ENCODE results near the gene SND1.
"Not testable (repeated sequence)": the region's sequence is repeated elsewhere in the genome, so short reads cannot be mapped to it uniquely, and the experiment has no call there.

The SND1 gene

DNA sequence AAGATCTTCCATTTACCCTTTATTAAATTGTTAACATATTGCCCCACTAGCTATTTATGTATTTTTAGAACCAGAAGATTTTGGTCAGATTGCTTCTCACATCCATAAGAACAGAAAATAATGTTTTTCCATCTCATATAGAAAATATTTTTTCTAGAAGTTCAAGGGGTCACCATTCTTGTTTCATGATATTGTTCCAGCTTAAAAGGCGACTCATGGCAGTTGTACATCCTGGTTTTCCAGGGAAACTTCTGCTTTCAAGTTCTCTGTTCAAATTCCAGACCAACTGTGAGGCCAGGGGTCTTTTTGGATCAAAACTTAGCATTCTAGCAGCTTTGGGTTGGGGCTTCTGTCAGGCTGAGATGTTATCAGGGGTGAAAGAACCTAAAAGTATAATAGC lies 294.9 kb downstream of the SND1 start:
- no peak for DNase-seq

DNA sequence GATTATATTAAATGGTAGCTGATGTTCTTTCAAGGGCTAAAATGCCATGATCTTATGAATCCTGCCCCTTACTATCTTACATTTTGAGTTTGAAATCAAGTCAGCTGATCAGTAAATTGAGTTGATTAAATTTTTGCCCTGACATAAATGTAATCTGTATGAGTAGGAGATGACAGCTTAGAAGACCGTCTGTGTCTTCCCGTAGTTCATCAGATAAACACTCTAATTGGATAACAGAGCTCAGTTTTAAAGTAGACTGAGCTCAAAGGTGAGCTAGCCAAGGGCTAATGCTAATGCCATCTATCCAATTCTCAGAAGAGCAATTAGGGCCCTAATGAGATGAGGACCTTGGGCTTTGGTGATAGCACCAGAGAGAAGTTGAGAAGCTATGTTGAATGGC lies 296.3 kb downstream of the SND1 start:
- no peak for DNase-seq

- no peak for DNase-seq
Observed at GRCh38 chr7:127948930-127949329, 296.9 kb downstream of the SND1 start.

DNA sequence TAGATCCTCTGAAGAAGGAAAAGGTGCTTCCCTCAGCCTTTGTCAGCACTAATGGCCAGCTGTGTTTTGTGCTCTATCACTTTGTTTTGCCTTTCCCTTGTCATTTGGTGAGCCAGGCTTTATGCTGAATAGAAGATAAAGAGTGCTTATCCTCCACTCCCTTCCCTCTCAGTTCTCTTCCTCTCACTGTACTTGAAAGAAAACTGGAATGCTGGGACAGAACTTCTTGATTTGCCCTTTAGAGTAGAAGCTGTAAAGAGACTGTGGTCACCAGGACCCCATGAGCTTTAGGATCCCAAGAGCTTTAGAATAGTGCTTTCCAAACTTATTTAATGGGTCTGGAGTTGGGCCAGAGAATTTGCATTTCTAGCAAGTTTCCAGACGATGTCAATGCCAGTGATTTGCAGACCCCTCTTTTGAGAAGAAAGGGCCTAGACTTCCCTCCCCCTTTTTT lies 297.8 kb downstream of the SND1 start:
- DNase-seq, result no peak

DNA sequence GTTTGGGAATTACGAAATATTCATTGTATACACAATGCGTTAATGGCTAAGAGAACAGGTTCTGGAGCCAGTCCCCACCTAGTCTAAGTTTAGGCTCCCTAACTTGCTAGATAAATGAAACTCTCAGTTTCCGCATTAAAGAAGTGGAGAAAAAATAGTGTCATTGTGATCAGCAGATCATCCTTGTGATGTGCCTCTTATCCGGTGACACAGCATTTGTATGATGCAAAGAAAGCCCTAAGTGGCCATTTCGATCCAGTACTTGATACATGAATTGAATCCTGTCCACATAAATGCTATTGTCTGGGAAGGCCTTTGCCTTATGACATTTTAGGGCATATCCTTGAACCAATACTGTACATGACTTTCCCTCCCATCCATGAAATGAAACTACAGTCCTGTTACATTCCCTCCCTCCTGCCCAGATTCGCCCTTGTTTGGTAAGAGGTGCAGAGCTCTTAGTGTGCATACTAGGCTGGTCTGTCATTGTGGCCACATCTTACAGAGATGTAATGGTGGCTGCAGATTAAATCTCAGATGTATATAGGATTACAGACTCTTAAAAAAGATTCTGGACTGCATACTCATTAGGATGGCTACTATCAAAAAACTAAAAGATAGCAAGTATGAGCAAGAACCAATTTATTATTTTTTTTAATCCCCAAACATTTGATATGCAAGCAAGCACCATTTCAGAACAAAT lies 298.4 kb downstream of the SND1 start:
- no peak for DNase-seq

DNA sequence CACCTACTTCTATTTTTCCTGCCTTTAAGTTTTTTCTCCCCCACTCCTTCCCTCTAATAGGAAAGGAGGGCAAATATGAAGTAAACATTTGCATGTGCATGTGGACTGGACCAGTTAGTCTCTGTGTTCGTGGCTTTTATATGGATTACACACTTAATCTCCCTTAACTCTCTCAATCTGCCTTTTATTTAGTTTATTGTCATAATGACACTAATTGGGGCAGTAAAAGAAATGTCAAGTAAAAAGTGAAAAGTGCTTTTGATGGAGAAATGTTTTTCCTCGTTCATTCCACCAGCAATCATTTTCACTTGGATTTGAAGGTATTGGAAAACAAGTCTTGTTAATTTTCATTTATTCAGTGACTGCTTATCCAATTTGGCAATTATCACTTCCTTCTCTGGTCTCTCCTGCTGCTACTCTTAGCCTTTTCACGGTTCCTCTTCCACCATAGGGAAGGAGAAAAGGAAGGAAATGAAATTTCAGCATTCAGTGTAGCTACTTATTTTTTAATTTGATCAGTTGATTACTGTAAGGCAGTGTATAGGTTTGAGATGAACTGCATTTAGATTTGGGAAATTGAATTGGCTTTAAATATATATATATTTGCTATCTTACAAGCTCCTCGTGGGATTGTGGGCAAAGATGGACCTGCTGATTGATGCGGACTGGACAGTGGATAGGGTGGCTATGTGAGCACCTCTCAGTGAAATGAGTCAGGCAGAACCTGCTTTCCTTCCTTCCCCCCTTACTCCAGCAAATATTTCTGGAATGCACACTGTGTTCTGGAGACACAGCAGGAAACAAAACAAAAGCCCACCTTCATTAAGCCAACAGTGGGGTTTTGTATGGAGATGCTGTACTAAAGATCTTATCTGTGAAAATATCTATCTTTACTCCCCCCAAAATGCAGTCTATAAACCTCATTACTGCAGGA lies 301.7 kb downstream of the SND1 start:
- DNase-seq, result no peak

GRCh38 chr7:127954357-127954748 lies 302.4 kb downstream of the SND1 start:
- no peak for DNase-seq

DNA sequence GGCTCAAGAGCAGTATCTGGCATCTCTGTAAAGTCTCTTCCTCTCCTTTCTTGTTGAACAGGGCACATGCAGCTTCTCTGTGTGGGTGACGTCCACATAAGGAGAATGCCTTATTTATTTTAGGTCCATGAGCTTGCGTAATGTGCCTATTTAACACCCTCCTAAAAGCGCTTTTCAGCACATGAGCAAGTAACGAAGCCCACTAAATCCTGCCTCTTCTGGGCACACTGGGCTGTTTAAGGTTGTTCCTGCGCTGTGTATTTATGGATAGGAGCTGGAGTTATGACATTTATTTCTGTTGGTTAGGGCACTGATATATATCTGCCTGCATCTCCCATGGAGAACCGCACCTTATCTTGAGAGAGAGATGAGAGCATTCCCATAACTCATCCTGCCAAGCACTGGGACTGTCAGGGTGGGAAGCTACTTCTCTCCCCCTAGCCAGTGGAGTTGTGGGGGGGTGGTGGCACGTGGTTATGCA lies 303.1 kb downstream of the SND1 start:
- DNase-seq, result no peak

GRCh38 chr7:127957886-127958285 lies 305.9 kb downstream of the SND1 start:
- no peak for DNase-seq

GRCh38 chr7:127959770-127960169 lies 307.8 kb downstream of the SND1 start:
- no peak for DNase-seq

DNA sequence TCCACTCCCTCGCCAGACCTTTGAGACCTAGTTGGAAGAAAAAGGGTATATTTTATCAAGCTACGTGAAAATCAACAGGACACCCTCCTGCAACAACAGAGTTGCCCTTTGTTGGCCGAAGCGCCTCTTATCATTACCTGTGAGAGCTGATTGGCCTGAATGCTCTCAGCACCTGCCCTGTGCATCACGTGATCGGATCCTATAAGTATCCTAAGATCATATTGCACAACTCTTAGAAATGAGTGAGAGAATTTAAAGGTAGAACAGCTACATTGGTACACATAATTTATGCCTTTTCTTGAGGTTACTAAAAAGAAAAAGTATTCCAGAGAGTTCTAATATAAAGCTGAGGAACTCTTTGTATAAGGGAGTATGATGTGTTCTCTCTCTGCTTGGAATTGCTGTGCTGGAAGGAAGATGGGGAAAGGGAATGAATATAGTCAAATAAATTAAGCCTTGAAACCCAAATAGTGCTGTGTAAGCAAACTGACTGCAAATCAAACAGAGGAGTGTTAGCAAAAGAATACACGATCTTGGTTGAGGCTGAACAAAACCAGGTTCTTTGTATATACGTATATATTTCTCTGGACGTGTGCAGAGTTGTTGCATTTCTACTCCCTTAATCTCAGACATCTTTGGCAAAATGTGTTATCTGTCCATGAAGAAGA lies 309.9 kb downstream of the SND1 start:
- no peak for DNase-seq

DNA sequence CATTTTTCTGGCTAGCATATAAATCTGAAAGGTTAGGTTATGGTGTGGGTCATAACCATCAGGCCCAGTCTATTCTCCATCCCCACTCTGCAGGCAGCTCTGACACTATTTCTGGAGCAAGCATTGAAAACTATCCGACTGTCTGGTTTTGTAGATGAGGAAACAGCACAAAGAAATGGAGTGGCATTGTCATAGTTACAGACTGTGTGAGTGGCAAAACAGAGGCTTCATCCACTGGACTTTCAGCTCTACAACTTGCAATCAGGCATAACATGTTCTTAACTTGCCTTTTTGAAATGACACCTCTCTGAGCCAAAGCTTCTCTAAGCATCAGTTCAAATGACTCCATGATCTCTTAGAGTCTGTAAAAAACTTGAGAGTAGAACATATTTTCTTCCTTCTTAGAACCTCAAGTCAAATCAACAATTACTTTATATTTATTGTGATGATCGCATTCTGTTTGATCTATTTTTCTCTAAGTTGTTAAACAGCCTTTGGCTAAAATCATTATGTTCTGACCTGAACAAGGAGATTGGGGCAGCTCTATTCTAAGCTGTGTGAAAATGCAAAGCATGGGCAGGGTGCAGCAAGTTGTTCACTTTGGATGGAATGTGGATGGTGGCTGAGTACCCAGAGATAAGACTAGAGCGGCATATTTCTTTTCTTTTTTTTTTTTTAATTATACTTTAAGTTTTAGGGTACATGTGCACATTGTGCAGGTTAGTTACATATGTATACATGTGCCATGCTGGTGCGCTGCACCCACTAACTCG lies 310.8 kb downstream of the SND1 start:
- DNase-seq, result no peak

GRCh38 chr7:127963850-127964249 lies 311.9 kb downstream of the SND1 start:
- not testable (repeated sequence) for DNase-seq

DNA sequence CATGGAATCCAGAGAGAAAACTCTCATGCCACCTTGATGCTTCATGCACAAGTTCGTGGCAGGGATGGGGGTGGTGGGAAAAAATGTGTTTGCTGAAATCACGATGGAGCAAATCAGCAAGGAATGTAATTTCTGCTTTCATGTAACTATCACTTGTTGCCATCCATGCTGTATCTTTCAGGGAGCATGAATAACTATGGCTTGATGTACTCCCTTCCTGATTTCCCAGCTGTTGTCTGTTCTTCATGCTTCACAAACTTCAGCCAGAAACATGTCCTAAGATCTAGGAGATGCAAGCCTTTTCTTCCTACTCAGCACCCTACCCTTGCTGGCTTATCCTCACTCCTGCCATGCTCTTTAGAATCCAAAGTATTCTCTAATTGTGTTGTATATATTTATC lies 315.3 kb downstream of the SND1 start:
- DNase-seq, result no peak

DNA sequence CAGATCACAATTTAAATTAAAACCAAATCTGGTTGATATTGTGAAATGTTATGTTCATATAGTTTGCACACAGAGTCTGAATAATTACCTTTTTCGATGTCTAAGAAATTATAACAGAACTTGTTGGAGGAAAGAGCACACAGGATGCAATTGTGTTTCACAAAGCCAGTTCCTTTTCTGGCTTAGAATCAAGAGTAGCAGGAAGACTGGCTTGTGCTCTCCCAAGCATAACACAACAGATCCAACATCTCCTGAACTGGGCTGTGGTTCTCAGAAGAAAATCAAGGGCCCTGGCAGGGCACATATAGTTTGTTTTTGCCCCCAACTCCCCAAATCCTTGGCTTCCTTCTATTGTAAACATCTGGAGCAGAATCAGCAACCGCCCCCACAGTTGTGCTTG lies 316.6 kb downstream of the SND1 start:
- no peak for DNase-seq

DNA sequence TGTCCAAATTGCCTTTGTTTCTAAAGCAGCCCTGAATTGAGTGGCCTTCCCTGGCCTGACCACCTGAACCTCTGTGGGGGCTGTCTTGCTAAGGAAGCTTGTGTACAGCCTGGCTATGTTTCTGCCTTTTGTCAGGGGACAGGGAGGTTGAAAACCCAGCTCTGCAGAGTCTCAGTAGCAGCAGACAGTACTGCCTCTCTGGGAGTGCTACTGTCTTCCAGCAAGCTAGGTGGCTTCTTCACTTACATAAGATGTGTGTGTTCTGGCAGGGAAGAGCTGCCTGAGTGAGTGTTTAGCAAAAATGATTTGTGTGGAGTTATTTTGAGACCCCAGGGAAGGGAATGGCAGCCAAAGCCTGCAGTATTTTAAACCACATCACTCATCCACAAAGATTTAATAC lies 321.8 kb downstream of the SND1 start:
- DNase-seq, result no peak

GRCh38 chr7:127974446-127975035 lies 322.5 kb downstream of the SND1 start:
- DNase-seq, result no peak

DNA sequence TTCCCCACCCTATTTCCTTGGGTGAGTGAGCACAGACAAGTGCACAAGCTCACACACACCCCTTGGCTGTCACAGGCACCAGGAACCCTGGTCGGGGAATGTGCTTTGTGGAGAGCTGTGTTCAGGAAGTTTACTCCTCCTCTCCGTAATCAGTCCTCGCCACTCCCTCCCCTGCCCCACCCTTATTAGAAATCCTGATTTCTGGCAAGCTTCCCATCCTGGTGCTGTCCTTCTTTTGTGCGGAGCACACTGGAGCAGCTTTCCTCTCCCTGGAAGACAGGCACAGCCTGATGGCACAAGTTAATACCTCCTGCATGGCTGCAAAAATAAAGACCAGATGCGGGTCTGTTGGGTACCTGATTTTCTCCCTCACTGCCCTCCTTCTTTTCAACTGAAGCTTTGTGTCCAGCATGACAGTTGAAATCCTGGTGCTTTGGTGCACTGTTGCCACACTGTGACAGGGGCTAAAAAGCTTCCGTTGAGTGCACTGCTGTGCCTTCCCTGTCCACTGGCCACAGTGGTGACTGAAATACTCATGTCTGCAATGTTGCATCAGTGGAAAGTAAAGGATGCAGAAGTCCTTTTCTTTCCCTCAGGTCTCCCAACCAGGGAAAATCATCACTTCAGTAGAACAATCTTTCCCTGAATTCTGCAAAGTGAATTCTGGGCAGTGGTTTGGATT lies 324.2 kb downstream of the SND1 start:
- no peak for DNase-seq

DNA sequence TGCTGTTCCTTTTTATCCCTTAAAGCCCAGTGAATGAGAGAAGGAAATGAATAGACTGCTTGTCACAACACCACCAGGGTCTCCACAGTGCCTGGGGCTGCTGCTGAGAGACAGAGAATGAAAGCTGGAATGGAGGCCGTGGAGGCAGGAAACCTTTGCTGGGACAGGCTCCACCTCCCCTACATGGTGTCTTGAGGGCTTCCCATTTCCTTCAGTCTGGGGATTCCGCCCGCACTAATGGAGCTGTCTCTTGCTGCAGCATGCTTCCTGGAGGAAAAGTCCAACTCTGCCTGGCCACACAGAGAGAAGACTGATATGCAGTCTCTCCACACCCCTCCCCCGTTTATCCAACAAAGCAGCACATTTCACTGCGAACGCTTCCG lies 324.7 kb downstream of the SND1 start:
- DNase-seq, result no peak

- no peak for DNase-seq
Observed at GRCh38 chr7:127978421-127978820, 326.4 kb downstream of the SND1 start.

GRCh38 chr7:127979113-127979727 lies 327.2 kb downstream of the SND1 start:
- DNase-seq, result no peak

All from right hindlimb (tissue), 1 donor.